ENCODE data around the gene SSH2. TPM values are rescaled to one million over a fixed set of nuclear protein-coding genes. Genes with fewer than 3 reads are reported as not detected.
A peak's percentile ranks its signal among the peaks of the same experiment; 100 is the strongest.
"Not testable (repeated sequence)": the region's sequence is repeated elsewhere in the genome, so short reads cannot be mapped to it uniquely, and the experiment has no call there.

The SSH2 gene
- total RNA-seq, 6 donors from 2014 or later = 55.4 to 82.9 (median 67.8) TPM

DNA sequence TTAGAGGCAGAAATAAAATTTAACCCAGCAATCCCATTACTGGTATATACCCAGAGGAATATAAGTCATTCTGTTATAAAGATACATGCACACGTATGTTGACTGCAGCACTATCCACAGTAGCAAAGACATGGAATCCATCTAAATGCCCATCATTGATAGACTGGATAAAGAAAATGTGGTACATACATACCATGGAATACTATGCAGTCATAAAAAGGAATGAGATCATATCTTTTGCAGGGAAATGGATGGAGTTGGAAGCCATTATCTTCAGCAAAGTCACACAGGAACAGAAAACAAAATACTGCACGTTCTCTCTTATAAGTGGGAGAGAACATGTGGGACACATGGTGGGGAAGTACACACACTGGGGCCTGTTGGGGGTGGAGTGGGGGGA, 23.1 kb downstream of the SSH2 start:
- 97 to 99% methylated on average over 2 of the region's 2 CpGs for WGBS, 2 donors
- DNase-seq = no peak
- H3K9me3 ChIP-seq = no peaks in the 10 kb centered on the region
- TF ChIP-seq EP300 (IDR thresholded peaks at IDR 0.05) (no peak), POLR2AphosphoS5 (IDR thresholded peaks at IDR 0.05) (no peak), POLR2A (IDR thresholded peaks at IDR 0.05) (no peak)
- TF ChIP-seq, protein P1, sequence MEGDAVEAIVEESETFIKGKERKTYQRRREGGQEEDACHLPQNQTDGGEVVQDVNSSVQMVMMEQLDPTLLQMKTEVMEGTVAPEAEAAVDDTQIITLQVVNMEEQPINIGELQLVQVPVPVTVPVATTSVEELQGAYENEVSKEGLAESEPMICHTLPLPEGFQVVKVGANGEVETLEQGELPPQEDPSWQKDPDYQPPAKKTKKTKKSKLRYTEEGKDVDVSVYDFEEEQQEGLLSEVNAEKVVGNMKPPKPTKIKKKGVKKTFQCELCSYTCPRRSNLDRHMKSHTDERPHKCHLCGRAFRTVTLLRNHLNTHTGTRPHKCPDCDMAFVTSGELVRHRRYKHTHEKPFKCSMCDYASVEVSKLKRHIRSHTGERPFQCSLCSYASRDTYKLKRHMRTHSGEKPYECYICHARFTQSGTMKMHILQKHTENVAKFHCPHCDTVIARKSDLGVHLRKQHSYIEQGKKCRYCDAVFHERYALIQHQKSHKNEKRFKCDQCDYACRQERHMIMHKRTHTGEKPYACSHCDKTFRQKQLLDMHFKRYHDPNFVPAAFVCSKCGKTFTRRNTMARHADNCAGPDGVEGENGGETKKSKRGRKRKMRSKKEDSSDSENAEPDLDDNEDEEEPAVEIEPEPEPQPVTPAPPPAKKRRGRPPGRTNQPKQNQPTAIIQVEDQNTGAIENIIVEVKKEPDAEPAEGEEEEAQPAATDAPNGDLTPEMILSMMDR (IDR thresholded peaks at IDR 0.05) = no peak
- ATAC-seq (ENCODE audit: low FRiP score in 2 of 2) = no peak
- no peak overlapping the region for H3K4me3 ChIP-seq
- no peak overlapping the region for H3K27ac ChIP-seq
- H3K4me1 ChIP-seq = no peaks in the 10 kb centered on the region
- H3K36me3 ChIP-seq = no peaks in the 10 kb centered on the region
- H3K27me3 ChIP-seq = no peaks in the 10 kb centered on the region

DNA sequence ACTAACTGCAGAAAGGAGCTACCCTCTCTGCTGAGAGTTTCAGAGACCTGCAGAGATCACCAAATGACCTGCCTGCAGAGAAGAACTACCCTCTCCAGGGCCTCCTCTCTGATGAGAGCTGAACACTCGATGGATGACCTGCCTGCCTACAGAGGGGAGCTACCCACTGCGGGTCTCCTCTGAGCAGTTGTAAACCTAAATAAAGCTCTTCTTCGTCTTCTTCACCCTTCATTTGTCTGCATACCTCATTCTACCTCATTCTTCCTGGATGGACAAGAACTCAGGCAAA, 24.2 kb downstream of the SSH2 start:
- Histone ChIP-seq H3K4me3 (no peak overlapping the region), H3K4me1 (peaks cover 0 to 4% (median 0%) of the 10 kb centered on the region in 4 donors), H3K9me3 (no peaks in the 10 kb centered on the region), H3K27ac (no peak overlapping the region), H3K27me3 (no peaks in the 10 kb centered on the region), H3K36me3 (no peaks in the 10 kb centered on the region)
- TF ChIP-seq, protein P1 (IDR thresholded peaks at IDR 0.05) = no peak
- TF ChIP-seq EP300 (IDR thresholded peaks at IDR 0.05) = no peak
- TF ChIP-seq POLR2AphosphoS5 (IDR thresholded peaks at IDR 0.05) = no peak
- ATAC-seq (ENCODE audit: low FRiP score in 2 of 2) (no peak), DNase-seq (no peak)
- 98 to 100% methylated on average over 3 of the region's 3 CpGs for WGBS, 2 donors

DNA sequence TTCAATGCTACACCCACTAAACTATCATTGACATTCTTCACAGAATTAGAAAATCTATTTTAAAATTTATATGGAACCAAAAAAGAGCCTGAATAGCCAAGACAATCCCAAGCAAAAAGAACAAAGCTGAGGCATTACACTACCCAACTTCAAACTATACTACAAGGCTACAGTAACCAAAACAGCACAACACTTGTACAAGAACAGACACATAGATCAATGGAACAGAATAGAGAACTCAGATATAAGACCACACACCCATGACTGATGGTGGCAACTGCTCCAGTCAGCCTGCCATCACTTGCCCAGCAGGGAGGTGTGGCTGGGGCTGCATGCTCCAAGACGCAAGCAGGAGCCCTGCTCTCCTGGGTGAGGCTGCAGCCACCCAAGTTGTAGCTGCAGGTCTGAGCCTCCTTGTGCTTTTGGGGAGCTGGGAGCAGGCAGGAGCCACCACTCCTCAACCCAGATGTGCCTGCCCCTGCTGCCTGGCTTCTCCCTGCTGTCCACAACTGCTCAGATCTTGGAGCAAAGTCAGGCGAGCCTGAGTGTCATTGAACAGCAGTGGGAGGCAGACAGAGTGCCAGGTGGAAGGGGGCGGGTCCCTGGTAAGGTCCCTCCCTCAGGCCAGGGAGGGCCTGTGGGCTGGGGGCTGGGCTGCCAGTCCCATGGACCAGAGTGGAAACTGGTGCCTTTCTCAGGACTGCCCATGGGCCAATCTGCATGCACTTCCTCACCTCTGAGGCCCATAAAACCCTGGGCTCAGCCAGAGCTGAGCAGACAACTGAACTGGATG, 24.7 kb downstream of the SSH2 start:
- DNase-seq (peak in 1 of 2 donors; percentile 22), ATAC-seq (ENCODE audit: low FRiP score in 2 of 2) (no peak)
- Histone ChIP-seq H3K27ac (no peak overlapping the region), H3K36me3 (no peaks in the 10 kb centered on the region), H3K9me3 (no peaks in the 10 kb centered on the region), H3K4me3 (no peak overlapping the region), H3K27me3 (no peaks in the 10 kb centered on the region), H3K4me1 (peaks cover 0 to 4% (median 0%) of the 10 kb centered on the region in 4 donors)
- TF ChIP-seq POLR2AphosphoS5 (IDR thresholded peaks at IDR 0.05) (no peak), POLR2A (IDR thresholded peaks at IDR 0.05) (no peak), EP300 (IDR thresholded peaks at IDR 0.05) (no peak)
- TF ChIP-seq, protein P1 (IDR thresholded peaks at IDR 0.05) = no peak
- 95 to 100% methylated on average over 1 to 3 of the region's 3 CpGs for WGBS, 2 donors

DNA sequence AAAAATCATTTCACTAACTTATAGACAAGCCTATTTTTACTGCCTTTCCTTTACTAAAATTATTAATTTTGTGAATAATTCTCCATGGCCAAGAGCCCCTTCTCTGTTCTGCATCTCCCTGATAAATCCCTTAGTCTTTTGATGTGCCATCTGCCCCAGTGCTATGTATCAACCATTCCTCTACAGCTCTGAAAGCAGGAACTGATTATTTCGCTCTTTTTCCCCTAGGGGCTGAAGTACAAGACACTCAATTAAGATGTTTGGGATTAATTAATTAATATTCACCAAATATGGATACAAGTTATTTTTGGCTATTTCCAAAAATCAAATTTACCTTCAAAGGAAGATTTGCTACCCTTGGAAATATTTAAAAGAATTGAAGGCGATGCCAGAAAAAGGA, 26.6 kb downstream of the SSH2 start:
- ATAC-seq (ENCODE audit: low FRiP score in 2 of 2) (no peak), DNase-seq (no peak)
- H3K36me3 ChIP-seq = no peaks in the 10 kb centered on the region
- WGBS, 2 donors = 92% methylated on average over 2 of the region's 2 CpGs
- H3K4me1 ChIP-seq = peaks cover 0 to 4% (median 0%) of the 10 kb centered on the region in 4 donors
- no peaks in the 10 kb centered on the region for H3K27me3 ChIP-seq
- no peak overlapping the region for H3K27ac ChIP-seq
- TF ChIP-seq POLR2AphosphoS5 (IDR thresholded peaks at IDR 0.05) = no peak
- TF ChIP-seq, protein P1 (IDR thresholded peaks at IDR 0.05) = no peak
- no peak for TF ChIP-seq POLR2A (IDR thresholded peaks at IDR 0.05)
- no peak for TF ChIP-seq EP300 (IDR thresholded peaks at IDR 0.05)
- no peak overlapping the region for H3K4me3 ChIP-seq
- no peaks in the 10 kb centered on the region for H3K9me3 ChIP-seq

DNA sequence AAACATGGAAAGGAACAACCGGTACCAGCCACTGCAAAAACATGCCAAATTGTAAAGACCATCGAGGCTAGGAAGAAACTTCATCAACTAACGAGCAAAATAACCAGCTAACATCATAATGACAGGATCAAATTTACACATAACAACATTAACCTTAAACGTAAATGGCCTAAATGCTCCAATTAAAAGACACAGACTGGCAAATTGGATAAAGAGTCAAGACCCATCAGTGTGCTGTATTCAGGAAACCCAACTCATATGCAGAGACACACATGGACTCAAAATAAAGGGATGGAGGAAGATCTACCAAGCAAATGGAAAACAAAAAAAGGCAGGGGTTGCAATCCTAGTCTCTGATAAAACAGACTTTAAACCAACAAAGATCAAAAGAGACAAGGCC, 32.9 kb downstream of the SSH2 start:
- not testable (repeated sequence) for H3K4me3 ChIP-seq; H3K27me3 ChIP-seq; H3K4me1 ChIP-seq; DNase-seq; ATAC-seq (ENCODE audit: low FRiP score in 2 of 2); H3K36me3 ChIP-seq; H3K27ac ChIP-seq; H3K9me3 ChIP-seq
- 95 to 97% methylated on average over 4 of the region's 4 CpGs for WGBS, 2 donors
